Adipocyte (in vitro differentiated cells): Measurements from ENCODE around the gene TRIM42.
A peak's percentile ranks its signal among the peaks of the same experiment; 100 is the strongest.

ENCODE experiments used
- DNase-seq: peaks from one replicate; pipeline ENCODE4 v3.0.0-alpha.2; 2015; ENCODE audit warnings: low read depth
- H3K27me3 ChIP-seq: replicated peaks from 2 replicates; pipeline ENCODE4 v1.7.0; 2013; ENCODE audit warnings: mild to moderate bottlenecking, low read length, moderate library complexity; ENCODE audit not compliant: control insufficient read depth, insufficient read depth
- H3K36me3 ChIP-seq: 2 replicates; pipeline ENCODE4 v1.7.0; 2013; ENCODE audit warnings: low read length, mild to moderate bottlenecking, moderate library complexity; ENCODE audit not compliant: control insufficient read depth, insufficient read depth, severe bottlenecking
- H3K4me1 ChIP-seq: 2 replicates; pipeline ENCODE4 v1.7.0; 2013; ENCODE audit warnings: mild to moderate bottlenecking, low read length, moderate library complexity; ENCODE audit not compliant: control insufficient read depth, insufficient read depth
- H3K4me3 ChIP-seq: 2 replicates; pipeline ENCODE4 v1.7.0; 2013; ENCODE audit warnings: mild to moderate bottlenecking, low read length, moderate library complexity
- H3K9ac ChIP-seq: 2 replicates; pipeline ENCODE4 v1.7.0; 2013; ENCODE audit warnings: mild to moderate bottlenecking, low read length, moderate library complexity
- H3K9me3 ChIP-seq: 2 replicates; pipeline ENCODE4 v1.7.0; 2013; ENCODE audit warnings: mild to moderate bottlenecking, low read length, moderate library complexity; ENCODE audit not compliant: control insufficient read depth

TRIM42 gene

DNA sequence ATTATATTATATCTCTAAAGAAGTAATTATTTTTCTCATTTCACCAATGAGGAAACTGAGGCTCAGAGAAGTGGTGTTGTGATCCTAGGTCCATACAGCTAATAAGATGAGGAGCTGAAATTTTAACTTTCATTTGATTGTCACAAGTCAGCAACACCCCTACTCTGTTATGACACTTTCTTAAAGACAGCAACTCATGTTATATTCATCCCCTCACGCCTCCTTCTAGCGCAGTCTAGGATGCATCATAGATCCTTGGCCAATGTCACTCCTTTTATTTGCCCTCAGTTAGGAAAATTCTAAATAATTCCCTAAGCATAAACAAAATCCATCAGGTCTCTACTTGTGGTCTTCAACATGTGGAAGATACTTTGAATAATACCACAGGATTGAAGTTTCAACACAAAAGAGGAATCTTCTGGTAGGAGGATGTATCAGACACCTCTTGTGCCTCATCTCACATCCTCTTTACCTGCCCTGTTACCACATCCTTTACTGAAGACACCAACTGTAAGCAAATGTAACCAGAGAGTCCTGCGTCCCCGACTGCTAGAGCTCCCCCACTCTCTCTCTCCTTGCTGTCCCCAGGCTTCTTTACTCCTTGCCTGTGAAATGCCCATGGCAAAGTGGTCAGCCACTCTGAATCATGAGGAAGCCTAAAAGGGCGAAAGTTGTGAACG lies 53.7 kb downstream of the TRIM42 start:
- Histone ChIP-seq H3K9me3 (no peaks in the 10 kb centered on the region), H3K4me3 (no peak overlapping the region), H3K9ac (no peak overlapping the region), H3K36me3 (no peaks in the 10 kb centered on the region), H3K4me1 (peaks cover 1% of the 10 kb centered on the region), H3K27me3 (no peaks in the 10 kb centered on the region)
- no peak for DNase-seq

DNA sequence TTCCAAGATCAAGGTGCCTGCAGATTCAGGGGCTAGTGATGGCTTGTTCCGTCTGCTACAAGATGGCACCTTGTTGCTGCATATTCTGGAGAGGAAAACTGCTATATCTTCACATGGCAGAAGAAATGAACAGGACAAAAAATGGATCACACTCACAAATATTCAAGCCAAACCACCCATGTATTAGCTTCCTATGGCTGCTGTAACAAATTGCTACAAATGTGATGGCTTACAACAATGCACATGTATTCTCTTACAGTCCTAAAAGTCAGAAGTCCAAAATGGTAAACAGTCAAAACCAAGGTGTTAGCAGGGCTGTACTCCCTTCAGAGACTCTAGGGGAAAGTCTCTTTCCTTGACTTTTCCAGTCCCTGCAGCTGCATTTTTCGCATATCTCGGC lies 55.8 kb downstream of the TRIM42 start:
- no peaks in the 10 kb centered on the region for H3K36me3 ChIP-seq
- no peak overlapping the region for H3K4me3 ChIP-seq
- H3K9ac ChIP-seq, result no peak overlapping the region
- peaks cover 4% of the 10 kb centered on the region for H3K4me1 ChIP-seq
- DNase-seq, result no peak
- H3K9me3 ChIP-seq, result no peaks in the 10 kb centered on the region
- H3K27me3 ChIP-seq, result peaks cover 9% of the 10 kb centered on the region

- Histone ChIP-seq H3K36me3 (no peaks in the 10 kb centered on the region), H3K9me3 (no peaks in the 10 kb centered on the region), H3K4me1 (peaks cover 4% of the 10 kb centered on the region), H3K27me3 (peaks cover 26% of the 10 kb centered on the region), H3K9ac (peak overlapping the region; percentile 59), H3K4me3 (no peak overlapping the region)
- peak; percentile 74 for DNase-seq
Measured at GRCh38 chr3:140736863-140737460, 59.1 kb downstream of the TRIM42 start.

GRCh38 chr3:140742116-140742515 lies 64.3 kb downstream of the TRIM42 start:
- Histone ChIP-seq H3K4me3 (no peak overlapping the region), H3K36me3 (no peaks in the 10 kb centered on the region), H3K9me3 (peaks cover 4% of the 10 kb centered on the region), H3K27me3 (peaks cover 54% of the 10 kb centered on the region), H3K9ac (no peak overlapping the region), H3K4me1 (no peaks in the 10 kb centered on the region)
- no peak for DNase-seq

- Histone ChIP-seq H3K9ac (no peak overlapping the region), H3K36me3 (no peaks in the 10 kb centered on the region), H3K4me3 (no peak overlapping the region), H3K9me3 (peaks cover 4% of the 10 kb centered on the region), H3K4me1 (no peaks in the 10 kb centered on the region), H3K27me3 (peaks cover 41% of the 10 kb centered on the region)
- DNase-seq, result no peak
Measured at GRCh38 chr3:140748171-140748570, 70.3 kb downstream of the TRIM42 start.

- no peak for DNase-seq
- Histone ChIP-seq H3K4me1 (no peaks in the 10 kb centered on the region), H3K9ac (no peak overlapping the region), H3K36me3 (no peaks in the 10 kb centered on the region), H3K27me3 (peaks cover 39% of the 10 kb centered on the region), H3K9me3 (peaks cover 4% of the 10 kb centered on the region), H3K4me3 (no peak overlapping the region)
Measured at GRCh38 chr3:140748903-140749302, 71.0 kb downstream of the TRIM42 start.
